ENCODE results near the gene GPR137B.

GPR137B gene

GRCh38 chr1:236247286-236247685, 104.9 kb downstream of the GPR137B start:
- in situ Hi-C loops (cut with MboI; ENCODE audit: low sequenced_read_pairs): no loop called here

GRCh38 chr1:236251587-236251986, 109.2 kb downstream of the GPR137B start:
- in situ Hi-C loops (cut with MboI; ENCODE audit: low sequenced_read_pairs): no loop called here

GRCh38 chr1:236253119-236253518, 110.8 kb downstream of the GPR137B start:
- in situ Hi-C loops (cut with MboI; ENCODE audit: low sequenced_read_pairs): no loop called here

GRCh38 chr1:236253918-236254637, 111.7 kb downstream of the GPR137B start:
- in situ Hi-C loops (cut with MboI; ENCODE audit: low sequenced_read_pairs): no loop called here

GRCh38 chr1:236257216-236257615, 114.9 kb downstream of the GPR137B start:
- in situ Hi-C loops (cut with MboI; ENCODE audit: low sequenced_read_pairs): no loop called here

GRCh38 chr1:236258114-236258622, 115.8 kb downstream of the GPR137B start:
- in situ Hi-C loops (cut with MboI; ENCODE audit: low sequenced_read_pairs): no loop called here

Data from HL-60/S4 treated with retinoic acid at 250 ng/mL for 4 days and 3 days (cell line).